Activated naive CD8-positive, alpha-beta T cell (primary cell): ENCODE data around the gene HNMT.

Experiments used
- H3K27ac Mint-ChIP-seq: one replicate; pipeline ENCODE4 v1.8.0; 2021; ENCODE audit warnings: mixed read lengths
- H3K27me3 Mint-ChIP-seq: one replicate; pipeline ENCODE4 v1.8.0; 2021; ENCODE audit warnings: mixed read lengths
- H3K36me3 Mint-ChIP-seq: one replicate; pipeline ENCODE4 v1.8.0; 2021; ENCODE audit warnings: mixed read lengths
- H3K4me1 Mint-ChIP-seq: one replicate; pipeline ENCODE4 v1.8.0; 2021; ENCODE audit warnings: low read depth, mixed read lengths
- H3K4me3 Mint-ChIP-seq: one replicate; pipeline ENCODE4 v1.8.0; 2021; ENCODE audit warnings: mild to moderate bottlenecking, mixed read lengths
- H3K9me3 Mint-ChIP-seq: one replicate; pipeline ENCODE4 v1.8.0; 2021; ENCODE audit warnings: low read depth, mixed read lengths

Gene HNMT

GRCh38 chr2:138007431-138007830, 43.2 kb downstream of the HNMT start:
- H3K9me3 Mint-ChIP-seq: no peaks in the 10 kb centered on the region
- no peaks in the 10 kb centered on the region for H3K4me1 Mint-ChIP-seq
- H3K27me3 Mint-ChIP-seq: no peaks in the 10 kb centered on the region
- H3K36me3 Mint-ChIP-seq: no peaks in the 10 kb centered on the region
- no peak overlapping the region for H3K4me3 Mint-ChIP-seq
- H3K27ac Mint-ChIP-seq: no peak overlapping the region

GRCh38 chr2:138009622-138010021, 45.3 kb downstream of the HNMT start:
- no peak overlapping the region for H3K27ac Mint-ChIP-seq

GRCh38 chr2:138010890-138011289, 46.6 kb downstream of the HNMT start:
- H3K27me3 Mint-ChIP-seq: no peaks in the 10 kb centered on the region
- H3K27ac Mint-ChIP-seq: no peak overlapping the region
- H3K4me3 Mint-ChIP-seq: no peak overlapping the region
- H3K4me1 Mint-ChIP-seq: no peaks in the 10 kb centered on the region
- H3K36me3 Mint-ChIP-seq: no peaks in the 10 kb centered on the region
- no peaks in the 10 kb centered on the region for H3K9me3 Mint-ChIP-seq

More at GRCh38 chr2:138009622-138010021, 45.3 kb downstream of the HNMT start:
- Mint-ChIP-seq H3K27me3 (no peaks in the 10 kb centered on the region), H3K9me3 (no peaks in the 10 kb centered on the region), H3K4me3 (no peak overlapping the region), H3K4me1 (no peaks in the 10 kb centered on the region), H3K36me3 (no peaks in the 10 kb centered on the region)

GRCh38 chr2:138012082-138012481, 47.8 kb downstream of the HNMT start:
- no peaks in the 10 kb centered on the region for H3K36me3 Mint-ChIP-seq
- no peaks in the 10 kb centered on the region for H3K4me1 Mint-ChIP-seq
- peaks cover 2% of the 10 kb centered on the region for H3K27me3 Mint-ChIP-seq
- no peak overlapping the region for H3K4me3 Mint-ChIP-seq
- H3K27ac Mint-ChIP-seq: no peak overlapping the region
- H3K9me3 Mint-ChIP-seq: no peaks in the 10 kb centered on the region

GRCh38 chr2:138012968-138013367, 48.7 kb downstream of the HNMT start:
- Mint-ChIP-seq H3K27ac (no peak overlapping the region), H3K4me3 (no peak overlapping the region), H3K9me3 (no peaks in the 10 kb centered on the region), H3K4me1 (no peaks in the 10 kb centered on the region), H3K27me3 (peaks cover 2% of the 10 kb centered on the region), H3K36me3 (no peaks in the 10 kb centered on the region)

- no peak overlapping the region for H3K4me3 Mint-ChIP-seq
- no peaks in the 10 kb centered on the region for H3K9me3 Mint-ChIP-seq
- H3K4me1 Mint-ChIP-seq: no peaks in the 10 kb centered on the region
- peaks cover 2% of the 10 kb centered on the region for H3K27me3 Mint-ChIP-seq
- no peak overlapping the region for H3K27ac Mint-ChIP-seq
- no peaks in the 10 kb centered on the region for H3K36me3 Mint-ChIP-seq
These were observed 49.4 kb downstream of the HNMT start for GRCh38 chr2:138013639-138014038.

GRCh38 chr2:138015494-138015893, 51.2 kb downstream of the HNMT start:
- Mint-ChIP-seq H3K4me3 (no peak overlapping the region), H3K27ac (no peak overlapping the region), H3K27me3 (peaks cover 2% of the 10 kb centered on the region), H3K9me3 (no peaks in the 10 kb centered on the region), H3K36me3 (no peaks in the 10 kb centered on the region), H3K4me1 (no peaks in the 10 kb centered on the region)

GRCh38 chr2:138016351-138017087, 52.2 kb downstream of the HNMT start:
- Mint-ChIP-seq H3K36me3 (no peaks in the 10 kb centered on the region), H3K27me3 (peaks cover 2% of the 10 kb centered on the region), H3K4me1 (no peaks in the 10 kb centered on the region), H3K9me3 (no peaks in the 10 kb centered on the region), H3K27ac (no peak overlapping the region), H3K4me3 (no peak overlapping the region)

- Mint-ChIP-seq H3K27ac (no peak overlapping the region), H3K27me3 (peaks cover 2% of the 10 kb centered on the region), H3K4me1 (no peaks in the 10 kb centered on the region), H3K4me3 (no peak overlapping the region), H3K9me3 (no peaks in the 10 kb centered on the region), H3K36me3 (no peaks in the 10 kb centered on the region)
These were observed 53.6 kb downstream of the HNMT start for GRCh38 chr2:138017824-138018223.

- Mint-ChIP-seq H3K4me1 (no peaks in the 10 kb centered on the region), H3K9me3 (no peaks in the 10 kb centered on the region), H3K36me3 (no peaks in the 10 kb centered on the region), H3K27ac (no peak overlapping the region), H3K27me3 (peaks cover 2% of the 10 kb centered on the region), H3K4me3 (no peak overlapping the region)
These were observed 54.8 kb downstream of the HNMT start for GRCh38 chr2:138018866-138019688.

- H3K36me3 Mint-ChIP-seq: no peaks in the 10 kb centered on the region
These were observed 56.2 kb downstream of the HNMT start for GRCh38 chr2:138020432-138020831.

GRCh38 chr2:138021154-138021553, 56.9 kb downstream of the HNMT start:
- Mint-ChIP-seq H3K4me1 (no peaks in the 10 kb centered on the region), H3K27me3 (no peaks in the 10 kb centered on the region), H3K27ac (no peak overlapping the region), H3K9me3 (no peaks in the 10 kb centered on the region), H3K36me3 (no peaks in the 10 kb centered on the region), H3K4me3 (no peak overlapping the region)

More at GRCh38 chr2:138020432-138020831, 56.2 kb downstream of the HNMT start:
- H3K27ac Mint-ChIP-seq: no peak overlapping the region
- H3K4me1 Mint-ChIP-seq: no peaks in the 10 kb centered on the region
- H3K27me3 Mint-ChIP-seq: peaks cover 2% of the 10 kb centered on the region
- H3K9me3 Mint-ChIP-seq: no peaks in the 10 kb centered on the region
- no peak overlapping the region for H3K4me3 Mint-ChIP-seq

- Mint-ChIP-seq H3K27ac (no peak overlapping the region), H3K27me3 (no peaks in the 10 kb centered on the region), H3K9me3 (no peaks in the 10 kb centered on the region), H3K4me1 (no peaks in the 10 kb centered on the region), H3K4me3 (no peak overlapping the region), H3K36me3 (no peaks in the 10 kb centered on the region)
These were observed 59.0 kb downstream of the HNMT start for GRCh38 chr2:138023298-138023697.

- Mint-ChIP-seq H3K36me3 (no peaks in the 10 kb centered on the region), H3K27ac (no peak overlapping the region), H3K4me3 (no peak overlapping the region), H3K4me1 (no peaks in the 10 kb centered on the region), H3K9me3 (no peaks in the 10 kb centered on the region), H3K27me3 (no peaks in the 10 kb centered on the region)
These were observed 59.7 kb downstream of the HNMT start for GRCh38 chr2:138023976-138024375.

- H3K4me3 Mint-ChIP-seq: no peak overlapping the region
- H3K4me1 Mint-ChIP-seq: no peaks in the 10 kb centered on the region
- no peak overlapping the region for H3K27ac Mint-ChIP-seq
- H3K27me3 Mint-ChIP-seq: no peaks in the 10 kb centered on the region
- no peaks in the 10 kb centered on the region for H3K9me3 Mint-ChIP-seq
- H3K36me3 Mint-ChIP-seq: no peaks in the 10 kb centered on the region
These were observed 62.1 kb downstream of the HNMT start for GRCh38 chr2:138026111-138027020.
